Measurements from ENCODE around the gene FTO.
"Not testable (repeated sequence)": the region's sequence is repeated elsewhere in the genome, so short reads cannot be mapped to it uniquely, and the experiment has no call there.

The FTO gene

DNA sequence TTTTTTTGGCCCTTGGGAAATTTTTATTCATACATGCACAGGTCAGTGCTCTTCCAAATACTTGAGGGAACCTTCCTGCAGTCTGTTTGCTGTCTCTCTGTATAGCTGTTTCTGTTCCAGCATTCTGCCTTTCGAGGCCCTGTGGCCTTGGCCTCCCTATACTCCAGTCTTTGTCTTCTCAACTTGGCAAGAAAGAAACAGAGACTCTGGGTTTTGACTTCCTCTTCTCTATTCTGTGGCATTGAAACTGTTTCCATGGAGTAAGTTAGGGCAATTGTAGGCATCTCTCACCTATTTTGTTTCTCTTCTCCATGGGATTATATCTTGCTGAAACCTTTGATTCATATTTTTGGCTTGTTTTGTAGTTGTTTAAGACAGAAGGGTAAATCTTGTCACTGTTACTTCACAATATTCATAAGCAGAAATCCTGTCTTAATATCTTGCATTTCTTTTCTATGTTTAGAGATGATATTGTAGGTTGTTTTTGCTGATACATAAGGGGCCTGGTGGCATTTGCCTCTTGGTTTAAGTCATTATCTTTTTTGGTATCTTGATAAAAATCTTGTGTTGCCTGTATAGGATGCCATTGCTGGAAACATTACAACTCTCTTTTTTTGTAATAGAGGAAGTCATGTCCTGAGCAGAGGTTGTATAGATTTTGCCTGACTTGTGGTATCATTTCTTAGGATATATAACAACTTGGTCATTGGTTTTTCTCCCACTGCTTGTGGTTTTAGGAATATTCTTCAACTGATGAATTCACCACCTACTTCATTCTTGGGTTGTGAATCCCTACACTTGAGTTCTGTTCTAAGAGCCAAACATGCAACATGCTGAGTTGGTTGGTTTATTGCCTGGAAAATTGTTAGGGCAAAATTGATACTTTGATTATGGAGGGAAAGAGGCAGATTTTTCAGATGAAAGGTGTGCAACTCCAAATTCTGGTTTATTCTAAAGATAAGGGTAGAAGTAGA is 168.6 kb downstream of the FTO start:
- DNase-seq, result peak; percentile 82

DNA sequence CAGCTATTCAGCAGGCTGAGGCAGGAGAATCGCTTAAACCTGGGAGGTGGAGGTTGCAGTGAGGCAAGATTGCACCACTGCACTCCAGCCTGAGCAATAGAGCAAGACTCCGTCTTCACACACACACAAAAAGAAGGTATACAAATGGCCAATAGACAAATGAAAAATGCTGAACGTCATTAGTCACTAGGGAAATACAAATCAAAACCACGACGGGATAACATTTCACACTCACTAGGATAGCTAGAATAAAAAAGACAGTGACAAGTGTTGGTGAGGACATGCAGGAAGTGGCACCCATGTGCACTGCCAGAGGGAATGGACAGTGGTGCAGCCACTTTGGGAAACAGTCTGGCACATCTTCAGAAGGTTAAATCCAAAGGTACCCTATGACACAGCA is 172.9 kb downstream of the FTO start:
- no peak for DNase-seq

DNA sequence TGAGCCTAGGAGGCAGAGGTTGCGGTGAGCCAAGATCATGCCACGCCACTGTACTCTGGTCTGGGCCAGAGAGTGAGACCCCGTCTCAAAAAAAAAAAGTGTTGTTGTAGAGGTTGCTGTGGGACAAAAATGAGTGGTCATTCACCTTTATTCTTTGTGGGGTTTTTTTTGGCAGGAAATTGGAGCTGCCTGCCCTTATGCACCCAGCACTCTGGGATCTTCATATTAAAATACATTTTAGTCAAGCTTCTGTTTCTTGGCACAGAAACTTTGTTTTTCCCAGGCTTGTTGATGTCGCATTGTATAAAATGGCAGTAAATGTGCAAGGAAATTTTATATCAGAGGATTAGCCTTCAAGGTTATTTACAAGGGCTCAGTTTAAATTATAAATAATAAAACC is 174.3 kb downstream of the FTO start:
- DNase-seq, result no peak

DNA sequence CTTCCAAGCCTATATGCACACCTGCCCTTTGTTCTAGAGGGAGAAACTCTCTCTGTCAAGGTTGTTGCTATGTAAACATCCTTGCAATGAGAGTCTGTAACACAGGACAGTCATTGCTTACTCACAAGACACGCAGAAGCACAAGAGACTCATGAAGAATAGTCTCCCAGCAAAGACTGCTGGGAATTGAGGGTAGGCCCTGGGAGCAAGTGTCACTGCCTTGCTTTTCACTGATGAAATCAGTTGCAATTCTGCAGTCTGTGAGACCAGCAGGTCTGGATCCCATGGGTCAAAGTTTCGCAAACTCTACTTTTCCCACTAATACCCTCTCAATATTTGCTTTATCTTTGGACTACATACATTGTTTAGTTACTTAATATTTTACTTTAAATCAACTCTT is 177.4 kb downstream of the FTO start:
- peak; percentile 44 for DNase-seq

DNA sequence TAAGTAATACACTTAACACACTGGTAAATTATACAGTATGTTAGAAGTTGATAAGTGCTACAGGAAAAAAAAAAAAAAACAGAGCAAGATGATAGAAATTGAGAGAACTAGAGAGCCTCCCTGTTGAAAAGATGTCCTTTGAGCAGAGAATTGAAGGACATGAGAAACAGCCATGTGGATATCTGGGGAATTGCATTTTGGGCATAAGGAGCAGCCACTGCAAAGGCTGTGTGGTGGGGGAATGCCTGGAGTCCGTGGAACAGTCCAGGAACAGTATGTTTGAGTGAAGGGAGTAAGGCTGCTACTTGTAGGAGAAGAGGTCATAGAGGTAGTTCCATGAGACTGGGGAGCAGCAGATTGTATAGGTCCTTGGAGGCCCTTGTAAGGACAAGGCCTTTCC is 178.4 kb downstream of the FTO start:
- no peak for DNase-seq

DNA sequence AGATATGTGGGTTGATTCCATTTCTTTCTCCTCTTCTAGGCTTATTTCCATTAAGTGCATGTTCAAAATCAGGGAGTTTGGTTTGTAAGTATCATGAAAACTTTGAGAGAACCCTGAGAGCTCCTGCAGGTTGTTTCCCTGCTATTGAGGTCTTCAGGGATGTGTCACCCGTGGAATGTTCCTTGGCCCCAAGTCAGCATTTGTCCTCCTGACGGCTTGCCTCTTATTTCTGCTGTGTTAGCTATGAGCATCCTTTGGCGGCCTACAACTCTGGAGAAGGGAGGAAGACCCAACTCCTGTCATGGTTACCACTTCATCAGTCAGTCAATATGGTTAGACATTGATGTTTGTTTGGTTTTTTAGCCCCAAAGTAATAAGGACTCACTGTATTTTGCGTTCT is 180.8 kb downstream of the FTO start:
- DNase-seq, result peak; percentile 34

DNA sequence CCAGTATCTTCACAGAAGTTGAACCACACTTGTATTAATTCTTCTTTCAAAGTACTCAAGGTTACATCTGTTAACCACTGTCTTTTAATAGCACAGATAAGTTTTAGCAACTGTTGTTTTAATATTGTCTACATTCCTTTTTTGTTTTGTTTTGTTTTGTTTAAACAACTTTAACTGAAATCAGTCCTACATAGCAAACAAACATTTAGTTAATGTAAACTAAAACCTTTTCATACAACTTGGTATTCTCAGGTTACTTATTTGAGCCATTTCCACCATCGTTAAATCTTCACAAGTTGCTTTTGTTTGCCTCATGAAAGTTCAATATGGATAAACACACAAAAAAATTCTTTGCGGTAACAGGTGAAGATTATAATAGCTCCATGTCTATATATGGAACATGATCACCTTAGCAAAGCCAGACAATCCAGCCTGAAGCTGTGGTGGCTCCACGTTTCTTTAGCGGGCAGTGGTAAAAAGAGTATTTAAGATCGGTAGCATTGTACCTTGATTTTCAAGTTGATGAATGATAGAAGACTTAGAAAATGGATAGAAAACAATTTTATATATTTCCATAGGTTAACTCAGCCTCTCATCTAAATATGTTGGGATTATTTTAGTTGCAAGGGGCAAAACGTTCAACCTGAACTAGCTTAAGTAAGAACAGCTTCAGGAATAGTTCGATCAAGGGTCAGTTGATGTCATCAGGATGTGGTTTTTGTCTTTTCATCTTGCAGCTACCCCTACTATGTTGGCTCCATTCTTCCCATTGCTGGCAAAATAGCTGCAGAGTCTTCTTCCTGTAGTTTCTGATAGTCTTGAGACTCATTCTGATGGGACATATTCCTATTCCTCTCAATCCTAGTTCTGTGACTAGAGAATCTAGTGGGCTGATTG is 182.8 kb downstream of the FTO start:
- no peak for DNase-seq

DNA sequence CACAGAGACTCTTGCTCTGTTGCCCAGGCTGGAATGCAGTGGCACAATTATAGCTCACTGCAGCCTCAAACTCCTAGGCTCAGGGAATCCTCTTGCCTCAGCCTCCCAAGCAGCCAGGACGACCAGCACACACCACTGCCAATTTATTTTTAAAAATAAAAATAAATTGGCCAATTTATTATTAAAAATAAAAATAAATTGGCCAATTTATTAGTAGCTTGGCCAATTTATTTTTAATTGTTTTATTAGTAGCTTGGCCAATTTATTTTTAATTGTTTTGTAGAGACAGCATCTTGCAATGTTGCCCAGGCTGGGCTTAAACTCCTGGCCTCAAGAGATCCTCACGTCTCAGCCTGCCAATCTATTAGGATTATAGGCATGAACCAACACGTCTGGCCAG is 184.3 kb downstream of the FTO start:
- DNase-seq, result no peak

DNA sequence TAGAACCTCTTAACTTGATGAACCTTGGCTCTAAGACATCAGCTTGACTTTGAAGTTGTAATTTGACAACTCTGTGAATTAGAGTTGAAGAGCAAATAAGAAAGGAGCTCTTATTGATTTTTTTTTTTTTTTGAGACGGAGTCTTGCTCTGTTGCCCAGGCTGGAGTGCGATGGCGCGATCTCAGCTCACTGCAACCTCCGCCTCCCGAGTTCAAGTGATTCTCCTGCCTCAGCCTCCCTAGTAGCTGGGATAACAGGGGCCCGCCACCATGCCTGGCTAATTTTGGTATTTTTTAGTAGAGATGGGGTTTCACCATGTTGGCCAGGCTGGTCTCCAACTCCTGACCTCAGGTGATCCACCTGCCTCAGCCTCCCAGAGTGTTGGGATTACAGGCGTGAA is 186.9 kb downstream of the FTO start:
- DNase-seq, result not testable (repeated sequence)

DNA sequence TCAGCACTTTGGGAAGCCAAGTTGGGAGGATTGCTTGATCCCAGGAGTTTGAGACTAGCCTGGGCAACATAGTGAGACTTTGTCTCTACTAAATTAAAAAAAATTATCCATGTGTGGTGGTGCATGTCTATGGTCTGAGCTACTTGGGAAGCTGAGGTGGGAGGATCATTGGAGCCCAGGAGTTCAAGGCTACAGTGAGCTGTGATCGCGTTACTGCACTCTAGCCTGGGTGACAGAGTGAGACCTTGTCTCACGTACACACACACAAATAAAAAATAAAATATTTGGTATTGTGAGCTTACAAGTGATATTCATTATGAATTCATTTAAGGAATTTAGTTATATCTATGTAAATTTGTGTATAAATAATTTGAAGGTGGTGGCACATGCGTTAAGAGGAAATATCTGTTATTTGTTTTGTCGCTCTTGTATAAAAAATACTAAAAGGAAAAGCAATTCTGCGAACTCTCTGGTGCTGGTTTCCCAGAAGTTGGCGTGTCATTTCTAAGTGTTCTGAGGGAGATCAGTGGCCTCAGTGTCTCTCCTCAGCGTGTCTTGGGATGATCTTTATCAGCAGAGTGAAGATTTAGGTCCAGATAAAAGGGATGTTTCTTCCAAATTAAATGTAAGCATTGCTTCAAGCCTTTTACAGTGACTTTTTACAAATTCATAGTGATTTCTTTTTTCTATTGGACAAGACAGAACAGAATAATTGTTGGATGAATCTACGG is 187.6 kb downstream of the FTO start:
- DNase-seq, result no peak

DNA sequence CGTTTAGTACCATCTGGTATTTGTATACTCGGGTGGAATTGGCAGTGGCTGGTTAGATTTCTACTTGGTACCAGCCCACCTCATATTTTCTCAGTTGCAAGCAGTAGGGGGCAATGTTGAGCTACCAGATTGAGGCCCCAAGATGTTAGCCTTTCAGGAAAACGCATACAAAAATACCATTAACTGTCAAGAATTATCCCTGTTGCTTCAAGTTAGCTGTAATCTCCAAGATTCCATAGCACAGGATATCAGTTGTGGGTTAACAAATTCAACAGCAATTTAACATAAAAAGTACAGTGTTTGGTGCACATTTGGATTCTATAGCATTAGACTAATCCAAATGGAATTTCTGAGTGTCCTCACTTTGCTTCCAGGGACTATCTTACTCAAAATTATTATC is 188.2 kb downstream of the FTO start:
- DNase-seq, result peak; percentile 68

DNA sequence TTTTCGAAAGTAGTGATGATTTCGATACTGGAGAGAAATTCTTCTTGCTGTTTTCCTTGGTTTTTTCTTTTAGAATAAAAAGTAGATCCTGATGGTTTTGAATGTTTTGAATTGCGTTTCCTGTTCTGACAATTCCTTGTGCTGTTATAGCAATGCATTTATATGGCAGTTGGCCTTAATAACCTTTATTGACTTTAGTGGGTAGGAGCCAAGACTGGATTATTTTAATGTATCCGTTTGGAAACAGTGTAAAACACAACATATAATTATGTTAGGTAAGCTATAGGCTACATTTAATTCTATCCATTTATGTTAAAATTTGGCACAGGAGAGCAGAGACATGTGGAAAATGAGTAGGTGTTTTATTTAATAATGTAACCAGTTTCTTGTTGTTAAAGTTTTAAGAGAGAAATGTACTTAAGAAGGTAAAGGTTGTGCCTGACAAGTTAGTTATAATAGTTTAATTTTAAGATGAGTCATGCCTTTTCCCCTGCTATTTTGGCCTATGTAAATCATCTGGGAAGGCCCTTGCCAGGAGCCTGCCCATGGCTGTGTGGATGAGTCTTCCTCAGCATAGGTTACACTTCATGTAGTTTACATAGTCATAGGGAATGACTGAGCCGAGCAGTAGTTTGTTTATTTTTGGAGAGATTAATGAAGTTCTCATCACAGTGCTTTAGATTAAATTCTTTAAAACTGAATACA is 189.9 kb downstream of the FTO start:
- peak; percentile 76 for DNase-seq

DNA sequence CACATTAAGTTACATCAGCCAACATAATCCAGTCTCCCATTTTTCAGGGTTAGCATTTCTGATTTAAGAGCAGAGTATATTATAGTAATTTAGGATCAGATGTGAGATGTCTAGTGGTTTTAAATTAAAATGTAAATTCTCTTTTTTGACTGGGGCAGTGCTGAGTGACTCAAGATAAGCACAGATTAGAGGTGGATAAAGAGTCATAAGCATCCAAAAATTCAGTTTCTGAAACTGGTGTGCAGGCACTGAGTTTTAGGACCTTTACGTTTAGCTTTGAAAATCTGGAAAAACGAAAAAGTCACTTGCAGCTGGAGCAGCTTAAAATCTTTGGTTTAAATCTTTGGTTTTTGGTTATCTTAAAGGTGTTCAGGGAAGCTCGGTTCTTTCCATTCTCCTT is 190.7 kb downstream of the FTO start:
- DNase-seq, result no peak

DNA sequence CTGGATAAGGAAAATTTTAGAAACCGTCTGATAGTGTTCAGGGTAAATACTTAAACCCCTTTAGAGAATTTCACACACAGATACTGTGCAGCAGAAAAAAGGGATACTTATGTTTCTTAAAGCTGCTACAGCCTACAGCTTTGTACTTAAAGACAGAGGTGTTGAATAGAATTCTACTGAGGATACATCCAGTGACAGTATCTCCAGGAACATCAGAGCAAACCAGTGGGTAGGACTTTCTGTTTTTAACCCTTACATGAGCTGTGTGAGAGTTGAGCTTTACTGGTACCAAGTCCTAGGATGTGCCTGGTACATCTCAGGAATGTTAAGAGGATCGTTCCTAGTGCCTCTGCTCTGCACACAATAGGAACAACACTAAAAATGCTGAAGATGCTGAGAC is 191.5 kb downstream of the FTO start:
- no peak for DNase-seq

DNA sequence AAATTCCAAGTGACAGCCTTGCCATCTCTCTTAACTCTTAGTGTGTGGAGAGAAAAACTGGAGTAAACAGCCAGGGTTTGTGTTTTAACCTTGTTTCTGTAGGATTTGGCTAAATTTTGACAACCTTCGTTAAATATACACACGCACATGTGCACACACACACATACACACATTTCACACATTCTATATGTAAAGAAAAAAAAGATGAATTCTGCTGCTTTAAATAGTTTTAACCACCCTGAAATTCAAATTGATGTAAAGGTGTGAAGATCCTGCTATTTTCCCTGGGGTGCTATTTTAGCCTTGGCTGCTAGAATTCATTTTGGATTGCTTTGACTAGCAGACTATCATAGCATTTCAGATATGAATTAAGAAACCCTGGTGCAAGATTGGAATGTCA is 191.9 kb downstream of the FTO start:
- no peak for DNase-seq

DNA sequence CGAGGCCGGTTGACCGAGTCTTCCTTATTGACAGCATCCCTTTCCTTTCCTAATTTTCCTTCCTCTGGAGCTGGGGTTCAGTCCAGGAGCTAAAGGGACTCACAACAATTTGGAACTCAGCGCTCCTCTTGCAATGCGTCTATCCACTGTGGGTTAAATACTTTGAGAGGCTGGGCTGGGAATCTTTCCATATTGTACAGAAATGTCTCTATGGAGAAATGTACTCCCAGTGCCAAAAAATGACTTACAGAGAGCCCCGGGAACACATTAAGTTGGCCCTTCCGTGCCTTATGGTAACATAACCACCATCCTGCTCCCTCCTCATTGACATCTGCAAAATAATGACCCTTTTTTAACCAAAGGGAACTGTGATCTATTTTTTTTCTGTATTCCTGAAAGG is 192.8 kb downstream of the FTO start:
- no peak for DNase-seq

DNA sequence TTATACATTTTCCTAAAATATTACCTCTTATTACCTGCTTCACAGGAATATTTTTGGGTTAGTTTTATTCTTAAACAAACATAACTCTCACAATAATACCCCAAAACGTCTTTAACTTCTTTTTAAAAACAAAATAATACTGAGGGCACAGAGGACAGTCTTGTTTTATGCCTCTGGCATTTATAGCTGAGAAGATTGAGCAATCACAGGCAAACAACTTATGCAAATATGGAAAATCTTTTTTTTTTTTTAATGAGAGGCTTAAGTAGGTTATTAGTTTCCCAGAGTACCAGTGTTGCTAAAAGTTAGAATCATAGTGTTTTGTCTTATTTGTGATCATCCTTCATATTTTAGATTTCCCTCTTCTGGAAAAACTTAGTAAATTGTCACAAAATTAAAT is 195.0 kb downstream of the FTO start:
- DNase-seq, result no peak

DNA sequence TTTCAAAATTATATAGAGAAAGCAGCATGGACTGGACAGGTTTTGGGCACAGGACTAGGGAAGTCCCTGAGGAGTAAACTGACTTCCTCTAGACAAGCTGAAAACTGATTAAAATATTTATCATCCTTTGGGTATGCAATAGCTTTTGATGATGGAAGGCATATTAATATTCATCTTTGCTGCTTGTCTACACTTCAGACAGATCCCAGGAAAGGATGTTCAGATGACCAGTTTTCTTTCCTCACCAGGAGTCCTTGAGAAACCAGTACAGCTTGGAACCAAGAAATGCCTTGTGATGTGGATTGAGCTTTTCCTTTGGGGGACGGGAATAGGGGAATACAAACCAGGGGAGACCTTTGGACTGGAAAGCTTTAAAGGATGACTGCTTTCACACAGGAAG is 195.5 kb downstream of the FTO start:
- DNase-seq, result no peak

DNA sequence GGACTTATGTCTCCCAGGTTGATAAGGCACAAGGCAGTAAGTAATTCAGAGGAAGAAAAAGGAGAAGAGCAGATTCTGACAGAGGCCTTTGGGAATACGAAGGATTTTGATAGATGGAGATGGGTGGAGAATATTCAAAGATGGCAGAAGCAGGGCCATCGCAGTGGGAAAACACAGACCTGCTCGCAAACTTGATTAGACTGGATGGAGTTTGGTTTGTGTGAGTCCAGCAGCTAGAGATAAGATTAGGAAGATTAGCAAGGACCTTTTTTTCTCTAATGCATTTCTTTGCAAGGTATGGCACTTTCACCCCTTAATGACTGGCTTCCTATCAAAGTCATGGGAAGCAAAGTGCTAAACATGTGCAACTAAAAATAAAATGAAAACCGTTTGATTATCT is 196.7 kb downstream of the FTO start:
- no peak for DNase-seq

DNA sequence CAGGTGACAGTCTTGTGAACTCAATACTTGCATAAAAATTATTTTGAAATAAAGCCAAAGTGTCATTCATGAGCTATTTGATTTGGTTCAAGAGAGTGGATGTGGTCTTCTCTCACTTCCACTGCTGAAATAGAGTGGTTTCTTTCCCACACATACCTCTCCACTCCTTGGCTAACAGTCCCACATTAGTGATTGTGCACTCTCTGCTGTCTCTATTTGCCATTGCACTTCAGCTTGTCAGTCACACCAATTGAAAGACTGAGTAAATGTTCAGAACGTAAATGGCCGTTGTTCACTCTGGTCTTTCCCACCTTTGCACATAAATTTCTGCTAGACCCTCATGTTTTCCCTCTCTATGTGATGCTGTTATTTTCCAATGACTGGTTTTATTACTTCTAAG is 197.5 kb downstream of the FTO start:
- no peak for DNase-seq

DNA sequence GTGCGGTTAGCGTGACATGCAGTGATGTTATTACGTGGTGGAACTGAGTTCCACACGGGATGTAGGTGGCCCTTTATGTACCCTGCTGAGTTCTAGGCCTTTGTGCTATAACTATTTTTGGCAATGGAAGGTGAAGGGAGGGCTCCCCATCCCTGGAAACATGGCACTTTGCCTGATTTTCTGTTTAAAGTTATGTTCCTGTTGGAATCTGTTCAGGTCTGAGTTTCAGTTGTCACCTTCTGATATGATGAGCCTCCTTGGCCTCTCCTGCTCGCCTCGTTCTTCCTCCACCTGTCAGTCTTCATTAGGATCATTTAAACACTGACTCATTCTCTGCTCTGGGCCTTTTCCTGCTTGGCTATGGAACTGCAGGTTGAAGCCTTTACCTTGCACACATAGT is 200.6 kb downstream of the FTO start:
- DNase-seq, result no peak

DNA sequence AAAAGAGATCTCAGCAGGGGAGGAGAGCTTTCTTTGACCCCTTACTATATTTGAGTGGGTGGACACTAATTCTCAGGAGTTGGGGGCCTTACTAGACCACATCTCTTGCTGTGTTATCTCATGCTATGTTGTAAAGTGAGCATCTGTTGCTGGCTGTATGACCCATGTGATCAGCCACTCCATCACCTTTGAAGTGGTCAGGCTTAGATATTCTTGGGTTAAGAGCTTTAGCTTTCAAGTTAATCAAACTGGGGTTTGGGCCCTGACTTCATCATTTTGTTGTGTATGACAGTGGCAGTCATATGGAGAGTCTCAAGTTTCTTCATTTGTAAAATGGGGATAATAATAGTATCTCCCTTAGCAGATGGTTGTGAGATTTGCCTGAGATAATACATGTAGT is 201.1 kb downstream of the FTO start:
- no peak for DNase-seq

DNA sequence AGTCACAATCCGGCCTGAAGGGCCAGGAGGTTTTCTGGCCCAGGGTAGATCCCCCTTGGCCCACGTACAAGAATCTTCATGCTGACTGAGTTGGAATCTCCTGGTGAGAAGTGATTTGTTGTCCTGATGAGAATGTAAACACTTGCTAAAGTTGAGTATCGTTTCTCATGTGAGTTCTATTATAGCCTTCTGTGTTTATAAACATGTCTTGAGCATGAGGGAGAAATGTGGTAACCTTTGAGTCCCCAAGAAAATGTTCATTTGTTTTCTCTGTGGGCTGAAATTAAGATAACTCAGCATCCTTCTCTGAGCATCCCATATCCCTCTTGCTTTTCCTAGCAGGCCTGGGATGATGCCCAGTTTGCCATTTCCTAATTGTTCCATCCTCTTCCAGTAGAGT is 204.8 kb downstream of the FTO start:
- DNase-seq, result no peak
